ENCODE data around the gene FGF7.

- TF ChIP-seq POLR2A (IDR thresholded peaks at IDR 0.05) (no peak), CTCF (IDR thresholded peaks at IDR 0.05) (no peak), POLR2AphosphoS5 (IDR thresholded peaks at IDR 0.05) (no peak)
Observed at GRCh38 chr15:49438962-49439631, 16.1 kb downstream of the FGF7 start.

All from breast epithelium (tissue), 3 donors.